RPMI8226 (cell line): Measurements from ENCODE around the gene BSG.
"Not testable (repeated sequence)": the region's sequence is repeated elsewhere in the genome, so short reads cannot be mapped to it uniquely, and the experiment has no call there.

Experiments used
- DNase-seq: peaks from one replicate; pipeline ENCODE4 v3.0.0-alpha.2; 2015

The BSG gene

DNA sequence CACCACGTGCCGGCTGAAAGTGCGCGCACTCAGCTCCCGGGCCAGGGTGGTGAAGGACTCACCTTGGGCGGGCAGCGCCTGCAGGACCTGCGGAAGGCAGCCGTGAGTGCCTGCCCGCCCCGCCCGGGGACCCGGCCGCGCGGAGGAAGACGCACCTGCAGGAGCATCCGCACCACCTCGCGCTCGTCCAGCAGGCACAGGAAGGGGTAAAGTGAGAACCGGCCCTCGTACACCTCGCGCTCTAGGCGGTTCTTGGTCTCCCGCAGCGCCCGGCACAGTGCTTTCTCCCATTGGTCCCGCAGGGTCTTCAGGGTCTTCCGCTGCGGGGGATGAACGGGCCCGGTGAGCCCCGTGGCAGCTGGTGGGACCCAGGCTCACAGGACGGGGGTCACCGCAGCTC is 50.3 kb downstream of the BSG start:
- no peak for DNase-seq

- no peak for DNase-seq
Measured at GRCh38 chr19:623175-623916, 51.0 kb downstream of the BSG start.

DNA sequence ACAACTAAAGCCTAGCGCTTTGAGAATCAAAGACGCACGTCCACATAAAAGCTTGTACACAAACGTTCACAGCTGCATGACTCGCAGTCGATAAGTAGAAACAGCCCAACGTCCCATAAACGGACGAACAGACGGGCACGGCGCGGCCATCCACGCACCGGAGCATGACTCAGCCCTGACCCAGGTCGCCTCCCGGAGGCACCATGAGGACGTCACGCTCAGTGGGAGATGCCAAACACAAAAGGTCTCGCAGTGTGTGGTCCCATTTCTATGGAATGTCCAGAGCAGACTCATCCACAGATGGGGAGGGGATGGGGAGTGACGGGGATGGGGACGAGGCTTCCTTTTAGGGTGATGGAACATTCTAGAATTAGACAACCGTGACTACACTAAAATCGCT is 51.6 kb downstream of the BSG start:
- no peak for DNase-seq

- no peak for DNase-seq
Measured at GRCh38 chr19:624433-625109, 52.2 kb downstream of the BSG start.

- no peak for DNase-seq
Measured at GRCh38 chr19:625257-625656, 52.9 kb downstream of the BSG start.

- DNase-seq: not testable (repeated sequence)
Measured at GRCh38 chr19:626566-626965, 54.2 kb downstream of the BSG start.

DNA sequence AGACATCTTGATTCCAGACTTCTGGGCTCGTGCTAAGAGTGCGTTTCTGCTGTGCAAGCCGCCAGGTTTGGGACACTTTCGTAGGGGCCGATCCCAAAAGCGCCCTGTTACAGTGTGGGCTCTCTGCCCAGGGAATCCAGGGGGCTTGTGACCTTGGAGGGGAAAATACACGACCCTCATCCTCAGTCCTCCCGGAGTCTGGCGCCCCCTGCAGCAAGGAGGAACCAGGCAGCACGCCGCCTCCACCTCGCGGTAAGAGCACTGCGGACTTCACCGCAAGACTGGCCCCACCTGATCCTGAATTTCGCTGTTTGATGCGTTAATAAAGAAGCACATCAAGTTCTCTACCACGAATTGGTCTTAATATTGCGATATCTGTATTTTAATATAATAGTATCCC is 55.8 kb downstream of the BSG start:
- DNase-seq: no peak

DNA sequence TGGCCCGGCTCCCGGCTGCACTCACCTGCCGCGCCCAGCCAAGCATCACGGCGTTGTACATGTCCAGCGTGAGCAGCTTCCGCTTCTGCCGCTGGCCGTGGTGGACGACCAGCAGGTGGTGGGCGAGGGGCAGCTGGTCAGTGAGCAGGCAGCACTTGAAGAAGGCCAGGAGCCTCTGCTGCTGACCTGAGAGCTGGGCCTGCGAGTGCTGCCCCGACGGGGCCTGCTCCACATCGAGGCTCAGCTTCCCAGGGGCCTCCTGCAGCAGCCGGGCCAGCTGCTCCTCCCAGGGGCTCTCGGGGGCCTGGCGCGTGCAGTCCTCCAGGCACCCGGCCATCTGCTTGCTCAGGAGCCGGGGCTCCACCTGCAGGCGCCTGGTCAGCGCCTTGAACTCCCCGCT is 57.1 kb downstream of the BSG start:
- DNase-seq: not testable (repeated sequence)

DNA sequence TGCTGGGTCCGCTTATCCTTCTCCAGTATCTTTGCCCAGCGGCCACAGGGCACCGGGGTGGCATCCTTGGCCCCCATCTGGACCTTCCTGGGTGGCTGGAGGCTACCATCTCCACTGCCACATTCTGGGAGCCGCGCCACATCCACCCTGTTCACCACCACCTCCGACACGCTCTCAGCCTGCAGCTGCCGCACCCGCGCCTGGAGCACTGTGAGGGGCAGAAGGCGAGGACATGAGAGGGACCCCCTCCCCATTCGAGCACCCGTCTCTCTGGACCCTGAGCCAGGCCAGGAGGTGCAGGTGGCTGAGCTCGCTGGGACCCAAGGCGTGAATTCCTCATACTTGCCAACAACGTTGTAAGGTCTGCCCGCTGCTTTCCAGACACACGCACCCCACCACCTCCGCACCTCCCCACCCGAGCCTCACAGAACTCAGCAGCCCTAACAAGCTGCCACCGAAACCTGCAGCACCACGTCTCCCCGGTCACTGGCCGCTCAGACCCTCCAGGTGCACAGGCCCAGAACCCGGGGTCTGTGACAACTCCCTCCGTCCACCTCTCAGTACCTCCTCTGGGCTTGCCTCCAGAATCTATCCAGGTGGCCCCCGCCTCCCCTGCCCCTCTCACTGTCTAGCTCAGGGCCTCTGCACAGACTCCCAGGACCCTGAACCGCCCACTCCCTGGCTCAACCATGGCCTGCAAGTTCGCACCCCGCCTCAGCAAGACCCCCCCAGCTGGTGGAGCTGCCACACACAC is 57.7 kb downstream of the BSG start:
- DNase-seq: no peak

DNA sequence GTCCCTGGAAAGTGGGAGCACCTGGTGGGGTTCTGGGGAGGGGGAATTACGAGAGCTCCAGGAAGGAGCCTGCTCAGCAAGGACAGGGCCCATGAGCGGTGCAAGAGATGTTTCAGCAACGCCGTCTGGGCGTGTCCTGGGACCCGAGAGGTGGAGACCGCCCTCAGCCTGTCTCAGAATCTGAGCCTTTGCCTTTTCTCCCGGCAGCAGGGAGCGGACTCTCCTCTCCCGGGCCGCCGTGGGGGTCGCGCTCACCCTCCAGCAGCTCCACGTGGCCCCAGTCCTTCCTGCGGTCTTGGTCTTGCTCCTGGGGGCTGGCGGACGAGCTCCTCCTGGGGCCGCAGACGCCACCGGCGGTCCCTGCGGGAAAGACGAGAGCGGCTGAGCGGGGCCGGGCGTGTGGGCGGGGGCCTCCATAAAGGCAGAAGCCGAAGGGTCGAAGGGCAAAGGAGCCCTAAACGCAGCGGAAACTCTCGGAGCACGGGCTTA is 60.2 kb downstream of the BSG start:
- peak; percentile 75 for DNase-seq
